GM12878 (cell line): Measurements from ENCODE around the gene ACADS. TPM values are rescaled to one million over a fixed set of nuclear protein-coding genes. Genes with fewer than 3 reads are reported as not detected.

Source experiments
- ATAC-seq: fragments of 200-7000 bp; cut with Tn5 transposase; 3 replicates; pipeline ENCODE4 v1.9.1; 2020; ENCODE audit warnings: mild to moderate bottlenecking, moderate library complexity
- BruUV-seq: library from RNA; stranded (reverse); fragments of 400-500 nt; replicated peaks from 2 replicates; lab custom pipeline; 2021; lab: Mats Ljungman, UMichigan
- CTCF ChIA-PET: fragments of 300-600 bp; sonication (Branson Sonifier 250); formaldehyde crosslinking; extraction: SDS; loops from one replicate; lab custom pipeline; 2021; ENCODE audit warnings: inconsistent platforms; lab: Yijun Ruan, JAX
- POLR2A ChIA-PET: fragments of 350-600 bp; formaldehyde crosslinking; extraction: SDS; loops from one replicate; lab custom pipeline; 2021; ENCODE audit warnings: inconsistent platforms; lab: Charles Lee
- RAD21 ChIA-PET: fragments of 300-600 bp; sonication (Branson Sonifier 250); formaldehyde crosslinking; loops from one replicate; lab custom pipeline; 2023; ENCODE audit warnings: antibody characterized with exemption; ENCODE audit not compliant: unreplicated experiment; lab: Charles Lee
- SMC1A ChIA-PET: fragments of 300-600 bp; sonication (Branson Sonifier 250); formaldehyde crosslinking; loops from one replicate; lab custom pipeline; 2023; ENCODE audit not compliant: unreplicated experiment, uncharacterized antibody; lab: Charles Lee
- DNase-seq: peaks from one replicate; pipeline ENCODE4 v3.0.0-alpha.2; 2011; ENCODE audit warnings: low read depth, low spot score
- FAIRE-seq: peaks from 3 replicates; lab custom pipeline; 2011; peaks lifted over from hg19 to GRCh38; lab: Jason Lieb, UNC
- H2AFZ ChIP-seq: 2 replicates; pipeline ENCODE4 v1.6.0; 2011; ENCODE audit warnings: low read depth, low read length, control low read depth; ENCODE audit not compliant: control insufficient read depth
- H3K27ac ChIP-seq: 2 replicates; pipeline ENCODE4 v1.5.1; 2011; ENCODE audit warnings: control low read depth; ENCODE audit not compliant: control insufficient read depth, insufficient read depth
- H3K27me3 ChIP-seq, 2 experiments: replicated peaks in 1 of 2; 2 replicates each; pipeline versions ENCODE4 v1.6.0 to v1.6.1; 2011; ENCODE audit warnings: low read length in 1 of 2; ENCODE audit not compliant: control insufficient read depth in 2 of 2, insufficient read depth in 2 of 2
- H3K36me3 ChIP-seq, 2 experiments: 2 replicates each; pipeline ENCODE4 v1.5.1; 2011; ENCODE audit warnings: low read length in 1 of 2; ENCODE audit not compliant: control insufficient read depth in 2 of 2, insufficient read depth in 2 of 2
- H3K4me1 ChIP-seq: 2 replicates; pipeline ENCODE4 v1.6.1; 2011; ENCODE audit warnings: mild to moderate bottlenecking, low read length, moderate library complexity, mixed read lengths; ENCODE audit not compliant: control insufficient read depth, insufficient read depth
- H3K4me2 ChIP-seq: 2 replicates; pipeline ENCODE4 v1.6.0; 2011; ENCODE audit warnings: control low read depth; ENCODE audit not compliant: control insufficient read depth, insufficient read depth
- H3K4me3 ChIP-seq: fragments of 200-600 bp; sonication (generic); 2 replicates; pipeline ENCODE4 v1.5.1; 2016
- H3K79me2 ChIP-seq: 2 replicates; pipeline ENCODE4 v1.6.0; 2011; ENCODE audit warnings: low read length; ENCODE audit not compliant: control insufficient read depth, insufficient read depth
- H3K9ac ChIP-seq: 2 replicates; pipeline ENCODE4 v1.8.0; 2011; ENCODE audit warnings: low read length, control low read depth, mixed read lengths; ENCODE audit not compliant: control insufficient read depth, insufficient read depth
- H3K9me3 ChIP-seq: replicated peaks from 3 replicates; pipeline ENCODE4 v1.5.1; 2011; ENCODE audit warnings: mild to moderate bottlenecking, low read length; ENCODE audit not compliant: control insufficient read depth, insufficient read depth
- H4K20me1 ChIP-seq: 2 replicates; pipeline ENCODE4 v1.6.0; 2011; ENCODE audit not compliant: control insufficient read depth, insufficient read depth
- CTCF ChIP-seq, 3 experiments: IDR thresholded peaks in 2 of 3; conservative IDR thresholded peaks in 1 of 3; 2 replicates each; pipeline ENCODE4 v1.5.1; 2011; ENCODE audit warnings: low read depth in 3 of 3, low read length in 3 of 3, mild to moderate bottlenecking in 3 of 3, control low read depth in 2 of 3, moderate library complexity in 2 of 3, inconsistent platforms in 1 of 3, mixed read lengths in 1 of 3; ENCODE audit not compliant: control insufficient read depth in 2 of 3, insufficient read depth in 1 of 3; ENCODE audit errors: extremely low read depth in 1 of 3
- E2F8 ChIP-seq: fragments of 450-650 bp; IDR thresholded peaks from 2 replicates; pipeline ENCODE4 v1.6.1; 2018; ENCODE audit warnings: mild to moderate bottlenecking, low read depth, moderate library complexity; ENCODE audit not compliant: partially characterized antibody
- EED ChIP-seq: sonication (generic); IDR thresholded peaks from 2 replicates; pipeline ENCODE4 v1.6.1; 2016; ENCODE audit warnings: antibody characterized with exemption, low read depth
- ELK1 ChIP-seq: IDR thresholded peaks from 2 replicates; pipeline ENCODE4 v1.6.1; 2012; ENCODE audit warnings: low read depth, low read length, improper control_type of control experiment
- HDAC2 ChIP-seq: fragments of 200-600 bp; sonication (generic); IDR thresholded peaks from 2 replicates; pipeline ENCODE4 v1.6.1; 2017
- IKZF1 ChIP-seq: fragments of 450-650 bp; conservative IDR thresholded peaks from 2 replicates; pipeline ENCODE4 v1.6.1; 2017; ENCODE audit warnings: antibody characterized with exemption, mild to moderate bottlenecking
- MTA3 ChIP-seq: IDR thresholded peaks from 2 replicates; pipeline ENCODE4 v1.6.1; 2012; ENCODE audit warnings: low read length, inconsistent platforms, borderline replicate concordance
- NFYA ChIP-seq: IDR thresholded peaks from 2 replicates; pipeline ENCODE4 v1.6.1; 2011; ENCODE audit warnings: low read depth, mild to moderate bottlenecking, low read length, improper control_type of control experiment, borderline replicate concordance
- PML ChIP-seq: IDR thresholded peaks from 2 replicates; pipeline ENCODE4 v1.6.1; 2012; ENCODE audit warnings: low read length, inconsistent platforms
- POU2F2 ChIP-seq: IDR thresholded peaks from 3 replicates; pipeline ENCODE4 v1.6.1; 2011; ENCODE audit warnings: low read depth, mild to moderate bottlenecking, low read length, borderline replicate concordance
- SIN3A ChIP-seq: IDR thresholded peaks from 2 replicates; pipeline ENCODE4 v1.6.1; 2012; ENCODE audit warnings: low read depth, low read length, improper control_type of control experiment
- SPI1 ChIP-seq: IDR thresholded peaks from 2 replicates; pipeline ENCODE4 v1.6.1; 2011; ENCODE audit warnings: low read depth, mild to moderate bottlenecking, low read length, moderate library complexity, borderline replicate concordance; ENCODE audit not compliant: insufficient read depth
- YY1 ChIP-seq: IDR thresholded peaks from 2 replicates; pipeline ENCODE4 v1.6.1; 2011; ENCODE audit warnings: low read depth, mild to moderate bottlenecking, low read length
- WGBS: methylation state at CpG from one replicate; pipeline ENCODE4 v1.1.6; 2016; ENCODE audit warnings: low lambda C conversion rate; ENCODE audit not compliant: insufficient replicate concordance, insufficient coverage; ENCODE audit errors: missing lambda C conversion rate; 5-methylcytosine and 5-hydroxymethylcytosine counted together
- in situ Hi-C: fragments of 300-500 bp; cut with MboI; formaldehyde crosslinking; loops from 9 replicates; pipeline ENCODE4 v1.14.3; 2018; ENCODE audit warnings: mixed read lengths
- intact Hi-C: fragments of 100-400 bp; cut with micrococcal nuclease; formaldehyde crosslinking; loops from one replicate; pipeline ENCODE4 v1.14.2; 2022; ENCODE audit not compliant: unreplicated experiment
- polyA plus RNA-seq, 11 experiments: library from polyadenylated mRNA; depleted of rRNA in 4 of 11; unstranded in 6 of 11; stranded (reverse) in 5 of 11; fragments of >200 nt; fragmentation: Nextera tagmentation in 4 of 11; fragmentation: Illumina TruSeq in 1 of 11; extraction: Ambion mirVana in 4 of 11; extraction: Trizol in 1 of 11; gene quantifications; 1 replicate in 1 of 11; 2 replicates in 10 of 11; pipeline versions ENCODE4 v1.2.1 to v1.2.3, GENCODE V29; 2011 to 2016; ENCODE audit warnings: inconsistent platforms in 2 of 11, missing spikeins in 2 of 11, low read depth in 1 of 11
- total RNA-seq, 4 experiments: library from RNA; depleted of rRNA in 3 of 4; stranded (reverse); fragments of >200 nt in 3 of 4; fragmentation: Illumina TruSeq in 1 of 4; extraction: Trizol in 1 of 4; gene quantifications; 2 replicates each; pipeline versions ENCODE4 v1.2.1 to v1.2.3, GENCODE V29; 2013 to 2021
- TF ChIP-seq, protein P1 (sequence below): IDR thresholded peaks from 2 replicates; pipeline ENCODE4 v1.6.1; 2011; ENCODE audit warnings: borderline replicate concordance, low read depth, mild to moderate bottlenecking, moderate library complexity, low read length; ENCODE audit not compliant: insufficient read depth, poor library complexity, severe bottlenecking

The ACADS gene
- total and polyA plus RNA-seq, 10 of the 15 experiments (the other 5 are each of a cell fraction or from before 2014, with no cell fraction given), result 0.05 to 18.1 (median 10.2) TPM

- TF ChIP-seq E2F8 (no peak), CTCF (IDR thresholded peaks at IDR 0.05 in 2 of 3, conservative IDR thresholded peaks at IDR 0.05 in 1 of 3; ENCODE audit: control insufficient read depth in 2 of 3, extremely low read depth in 1 of 3, insufficient read depth in 1 of 3, low read depth in 3 of 3, low read length in 3 of 3) (no peak), IKZF1 (no peak)
- TF ChIP-seq, all 136 proteins: peak for 0
These were observed 19.4 kb downstream of the ACADS start (continued) for GRCh38 chr12:120744922-120745493.

- in situ Hi-C loops (no loop called here), intact Hi-C loops (no loop called here)
- Histone ChIP-seq H3K4me3 (no peak overlapping the region), H4K20me1 (no peaks in the 10 kb centered on the region), H2AFZ (no peak overlapping the region), H3K27ac (no peak overlapping the region), H3K4me1 (no peaks in the 10 kb centered on the region), H3K79me2 (no peaks in the 10 kb centered on the region), H3K4me2 (no peak overlapping the region), H3K27me3 (no peaks in the 10 kb centered on the region), H3K9me3 (no peaks in the 10 kb centered on the region; the same call in 2 of the 3 replicates), H3K36me3 (no peaks in the 10 kb centered on the region), H3K9ac (no peak overlapping the region)
- FAIRE-seq (no peak), ATAC-seq (peak; percentile 43), DNase-seq (no peak)
- ChIA-PET SMC1A (interaction anchor here (1.7 kb wide), 1 partner anchor 223 kb away, joined by 6 read pairs; no protein-coding TSS in a partner anchor), POLR2A (interaction anchor here (0.6 kb wide), 1 partner anchor 171 kb away, joined by 4 read pairs; no protein-coding TSS in a partner anchor), CTCF (interaction anchor here (0.7 to 1.1 kb wide), 2 partner anchors 65 to 166 kb away, joined by 3 read pairs; no protein-coding TSS in a partner anchor), RAD21 (interaction anchor here (0.6 to 1.5 kb wide), 3 partner anchors 8 to 223 kb away, joined by 3 to 4 read pairs (median 3); no protein-coding TSS in a partner anchor)
- 80% methylated on average over 7 of the region's 7 CpGs for WGBS
- TF ChIP-seq SIN3A, result no peak
- TF ChIP-seq, protein P1, sequence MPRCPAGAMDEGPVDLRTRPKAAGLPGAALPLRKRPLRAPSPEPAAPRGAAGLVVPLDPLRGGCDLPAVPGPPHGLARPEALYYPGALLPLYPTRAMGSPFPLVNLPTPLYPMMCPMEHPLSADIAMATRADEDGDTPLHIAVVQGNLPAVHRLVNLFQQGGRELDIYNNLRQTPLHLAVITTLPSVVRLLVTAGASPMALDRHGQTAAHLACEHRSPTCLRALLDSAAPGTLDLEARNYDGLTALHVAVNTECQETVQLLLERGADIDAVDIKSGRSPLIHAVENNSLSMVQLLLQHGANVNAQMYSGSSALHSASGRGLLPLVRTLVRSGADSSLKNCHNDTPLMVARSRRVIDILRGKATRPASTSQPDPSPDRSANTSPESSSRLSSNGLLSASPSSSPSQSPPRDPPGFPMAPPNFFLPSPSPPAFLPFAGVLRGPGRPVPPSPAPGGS, result no peak
- no peak for TF ChIP-seq YY1
- TF ChIP-seq PML, result no peak
- TF ChIP-seq ELK1, result no peak
- TF ChIP-seq SPI1, result no peak
- TF ChIP-seq NFYA, result no peak
- TF ChIP-seq EED, result no peak
- no peak for TF ChIP-seq POU2F2
- no peak for TF ChIP-seq MTA3
- TF ChIP-seq HDAC2, result no peak
- no TSS peak for BruUV-seq
These were observed 22.6 kb downstream of the ACADS start for GRCh38 chr12:120748242-120748641.
